Measurements from ENCODE around the gene ERFL.
A peak's percentile ranks its signal among the peaks of the same experiment; 100 is the strongest.

Gene ERFL

GRCh38 chr19:41959056-41960053 lies 31.1 kb upstream of the ERFL start, which contains the start of gene RABAC1 (continued):
- peak; percentile 31; the same call in 1 of the 2 replicates for TF ChIP-seq KLF16 (tag by site-specific recombination; IDR thresholded peaks at IDR 0.05)
- TF ChIP-seq ZNF248 (tag by site-specific recombination; IDR thresholded peaks at IDR 0.05) = no peak
- TF ChIP-seq ZNF138 (tag by site-specific recombination; IDR thresholded peaks at IDR 0.05; ENCODE audit: borderline replicate concordance) = no peak; the same call in 1 of the 2 replicates
- 0 out of 2 replicates have a peak, but pooled peaks have one; percentile 8 for TF ChIP-seq WT1 (tag by site-specific recombination; IDR thresholded peaks at IDR 0.05)
- no peak for TF ChIP-seq MZF1 (tag by site-specific recombination; IDR thresholded peaks at IDR 0.05; ENCODE audit: borderline replicate concordance)
- peak; percentile 72; the same call in 1 of the 2 replicates for TF ChIP-seq EGR2 (tag by site-specific recombination; IDR thresholded peaks at IDR 0.05; ENCODE audit: low read depth)
- TF ChIP-seq ZNF660 (tag by site-specific recombination; IDR thresholded peaks at IDR 0.05) = peak; percentile 36; the same call in 1 of the 2 replicates
- no peak for TF ChIP-seq TSHZ1 (tag by site-specific recombination; IDR thresholded peaks at IDR 0.05; ENCODE audit: borderline replicate concordance)
- TF ChIP-seq ZBTB49 (tag by site-specific recombination; IDR thresholded peaks at IDR 0.05; ENCODE audit: low read depth) = no peak
- TF ChIP-seq GLI4 (tag by site-specific recombination; IDR thresholded peaks at IDR 0.05) = no peak
- TF ChIP-seq TRIM28 (IDR thresholded peaks at IDR 0.05; ENCODE audit: borderline replicate concordance, low read length) = no peak
- no peak for TF ChIP-seq ZSCAN16 (tag by site-specific recombination; IDR thresholded peaks at IDR 0.05)
- TF ChIP-seq INSM2 (tag by site-specific recombination; IDR thresholded peaks at IDR 0.05) = no peak
- no peak for TF ChIP-seq ZNF785 (tag by site-specific recombination; IDR thresholded peaks at IDR 0.05)
- peak; percentile 70; the same call in 1 of the 2 replicates for TF ChIP-seq ZBTB17 (tag by site-specific recombination; IDR thresholded peaks at IDR 0.05)
- TF ChIP-seq REST (tag by site-specific recombination; IDR thresholded peaks at IDR 0.05) = peak; percentile 9; the same call in 1 of the 2 replicates
- TF ChIP-seq ZNF830 (tag by site-specific recombination; IDR thresholded peaks at IDR 0.05; ENCODE audit: low read depth) = no peak
- TF ChIP-seq ZNF555 (tag by site-specific recombination; conservative IDR thresholded peaks at IDR 0.05) = no peak
- no peak for TF ChIP-seq ZNF639 (tag by site-specific recombination; IDR thresholded peaks at IDR 0.05)
- TF ChIP-seq ZNF146 (tag by site-specific recombination; IDR thresholded peaks at IDR 0.05) = no peak
- no peak for TF ChIP-seq MEIS1 (CRISPR knock-in tag; IDR thresholded peaks at IDR 0.05; ENCODE audit: borderline replicate concordance)
- TF ChIP-seq ZFP41 (tag by site-specific recombination; IDR thresholded peaks at IDR 0.05; ENCODE audit: borderline replicate concordance) = no peak
- no peak for TF ChIP-seq ZNF658 (tag by site-specific recombination; IDR thresholded peaks at IDR 0.05)
- TF ChIP-seq ZNF211 (tag by site-specific recombination; IDR thresholded peaks at IDR 0.05; ENCODE audit: low read depth) = no peak
- no peak for TF ChIP-seq ZNF426 (tag by site-specific recombination; IDR thresholded peaks at IDR 0.05)
- no peak for TF ChIP-seq ZNF423 (tag by site-specific recombination; IDR thresholded peaks at IDR 0.05)
- no peak for TF ChIP-seq ZNF792 (tag by site-specific recombination; IDR thresholded peaks at IDR 0.05)
